AG04449 (cell line): ENCODE data around the gene VPS37C.

Experiments used
- CTCF ChIA-PET: fragments of 350-600 bp; formaldehyde crosslinking; extraction: SDS; loops from one replicate; lab custom pipeline; 2021; ENCODE audit warnings: antibody characterized with exemption; lab: Yijun Ruan, JAX
- POLR2A ChIA-PET: fragments of 400-600, 350-600 bp; formaldehyde crosslinking; extraction: SDS; loops from one replicate; lab custom pipeline; 2020; ENCODE audit warnings: antibody characterized with exemption, inconsistent platforms; lab: Yijun Ruan, JAX
- DNase-seq: peaks from one replicate; pipeline ENCODE4 v3.0.0-alpha.2; 2010; ENCODE audit warnings: low read depth, low spot score
- H3K4me3 ChIP-seq: 2 replicates; pipeline ENCODE4 v1.5.1; 2011; ENCODE audit warnings: low read depth, mild to moderate bottlenecking, control low read depth, low read length
- TF ChIP-seq, protein P1 (sequence below): IDR thresholded peaks from one replicate; pipeline ENCODE4 v1.5.1; 2011; ENCODE audit warnings: mild to moderate bottlenecking, moderate library complexity, low read length, control low read depth, inconsistent platforms; ENCODE audit not compliant: insufficient read depth; ENCODE audit errors: missing control alignments

The VPS37C gene

DNA sequence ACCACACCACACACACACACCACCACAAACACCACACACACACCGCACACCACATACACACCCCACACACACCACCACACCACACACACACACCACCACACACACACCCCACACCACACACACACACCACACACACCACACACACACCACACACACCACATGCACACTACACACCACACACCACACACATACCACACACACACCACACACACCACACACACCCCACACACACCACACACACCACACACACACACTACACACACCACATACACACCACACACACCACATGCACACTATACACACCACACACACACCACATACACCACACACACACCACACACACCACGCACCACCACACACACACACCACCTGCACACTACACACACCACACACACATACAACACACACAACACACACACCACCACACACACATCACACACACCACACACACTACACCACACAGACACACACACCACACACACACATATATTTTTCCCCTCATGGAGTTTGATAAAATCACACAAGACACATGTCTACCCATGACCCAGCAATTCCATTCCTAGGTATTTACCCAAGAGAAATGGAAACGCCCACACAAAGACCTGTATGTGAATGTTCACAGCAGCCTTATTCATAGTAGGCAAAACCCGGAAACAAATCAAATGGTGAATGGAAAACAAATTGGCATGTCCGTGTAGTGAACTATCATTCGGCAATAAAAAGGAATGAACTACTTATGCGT is 44.6 kb downstream of the VPS37C start:
- CTCF ChIA-PET = interaction anchor here (1.3 kb wide), 1 partner anchor 13 kb away, joined by 3 read pairs; no protein-coding TSS in a partner anchor
- DNase-seq = no peak
- no peak overlapping the region for H3K4me3 ChIP-seq
- TF ChIP-seq, protein P1, sequence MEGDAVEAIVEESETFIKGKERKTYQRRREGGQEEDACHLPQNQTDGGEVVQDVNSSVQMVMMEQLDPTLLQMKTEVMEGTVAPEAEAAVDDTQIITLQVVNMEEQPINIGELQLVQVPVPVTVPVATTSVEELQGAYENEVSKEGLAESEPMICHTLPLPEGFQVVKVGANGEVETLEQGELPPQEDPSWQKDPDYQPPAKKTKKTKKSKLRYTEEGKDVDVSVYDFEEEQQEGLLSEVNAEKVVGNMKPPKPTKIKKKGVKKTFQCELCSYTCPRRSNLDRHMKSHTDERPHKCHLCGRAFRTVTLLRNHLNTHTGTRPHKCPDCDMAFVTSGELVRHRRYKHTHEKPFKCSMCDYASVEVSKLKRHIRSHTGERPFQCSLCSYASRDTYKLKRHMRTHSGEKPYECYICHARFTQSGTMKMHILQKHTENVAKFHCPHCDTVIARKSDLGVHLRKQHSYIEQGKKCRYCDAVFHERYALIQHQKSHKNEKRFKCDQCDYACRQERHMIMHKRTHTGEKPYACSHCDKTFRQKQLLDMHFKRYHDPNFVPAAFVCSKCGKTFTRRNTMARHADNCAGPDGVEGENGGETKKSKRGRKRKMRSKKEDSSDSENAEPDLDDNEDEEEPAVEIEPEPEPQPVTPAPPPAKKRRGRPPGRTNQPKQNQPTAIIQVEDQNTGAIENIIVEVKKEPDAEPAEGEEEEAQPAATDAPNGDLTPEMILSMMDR = no peak
- POLR2A ChIA-PET = no interaction called here

DNA sequence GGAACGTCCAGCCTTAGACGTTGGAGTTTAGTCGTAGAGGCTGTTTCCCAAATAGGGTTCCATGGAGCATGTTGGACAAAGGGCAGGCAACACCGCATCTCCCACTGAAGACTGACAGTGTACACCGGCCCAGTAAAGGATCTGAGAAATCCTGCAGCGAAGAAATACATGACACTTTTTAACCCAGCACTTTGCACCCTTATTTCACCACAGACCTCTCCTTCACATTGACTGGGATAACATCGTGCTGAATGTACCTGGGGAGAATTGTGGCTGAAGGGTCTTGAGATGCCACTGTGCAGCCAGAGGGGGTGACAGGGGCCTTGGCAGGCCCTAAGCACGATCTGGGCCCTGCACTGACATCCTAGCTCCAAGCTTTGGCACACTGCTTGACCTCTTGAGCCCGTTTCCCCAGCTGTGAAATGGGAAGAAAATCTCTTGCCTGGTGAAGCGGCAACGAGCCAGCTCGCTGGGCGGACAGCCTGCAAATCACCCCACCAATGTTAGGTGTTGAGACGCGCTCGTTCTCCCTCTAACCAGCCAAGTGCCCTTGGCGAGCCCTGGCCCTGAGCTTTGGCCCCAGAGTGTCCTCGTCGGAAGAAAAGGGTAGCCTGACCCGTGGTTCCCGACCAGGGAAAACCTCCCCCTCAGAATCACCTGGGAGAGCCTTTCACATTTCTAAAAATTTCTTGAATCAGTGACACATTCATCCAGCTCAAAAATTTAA is 45.6 kb downstream of the VPS37C start:
- DNase-seq = no peak
- TF ChIP-seq, protein P1 = no peak
- CTCF ChIA-PET = interaction anchor here (1.3 kb wide), 1 partner anchor 13 kb away, joined by 3 read pairs; no protein-coding TSS in a partner anchor
- POLR2A ChIA-PET = no interaction called here
- no peak overlapping the region for H3K4me3 ChIP-seq

DNA sequence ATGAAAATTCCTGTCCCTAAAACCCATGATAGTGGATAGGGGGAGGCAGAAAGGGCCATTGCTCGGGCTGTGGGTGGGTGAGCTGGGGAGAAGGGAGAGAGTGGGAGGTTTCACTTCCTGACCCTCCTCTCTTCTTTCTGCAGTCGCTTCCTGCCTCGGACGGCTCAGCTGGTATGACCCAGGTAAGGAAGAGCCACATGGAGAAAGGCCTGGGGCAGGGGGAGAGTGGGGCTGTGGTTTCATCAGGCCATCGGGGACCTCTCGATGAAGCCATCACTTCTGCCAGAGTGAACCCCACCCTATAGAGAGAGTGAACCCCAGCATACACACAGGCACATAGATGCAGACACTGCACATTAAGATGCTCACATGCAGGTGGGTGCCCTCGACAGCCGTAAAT is 46.3 kb downstream of the VPS37C start:
- no peak for DNase-seq
- TF ChIP-seq, protein P1 = no peak
- ChIA-PET POLR2A (no interaction called here), CTCF (interaction anchor here (1.2 kb wide), 1 partner anchor 284 kb away, joined by 4 read pairs; no protein-coding TSS in a partner anchor)
- no peak overlapping the region for H3K4me3 ChIP-seq

DNA sequence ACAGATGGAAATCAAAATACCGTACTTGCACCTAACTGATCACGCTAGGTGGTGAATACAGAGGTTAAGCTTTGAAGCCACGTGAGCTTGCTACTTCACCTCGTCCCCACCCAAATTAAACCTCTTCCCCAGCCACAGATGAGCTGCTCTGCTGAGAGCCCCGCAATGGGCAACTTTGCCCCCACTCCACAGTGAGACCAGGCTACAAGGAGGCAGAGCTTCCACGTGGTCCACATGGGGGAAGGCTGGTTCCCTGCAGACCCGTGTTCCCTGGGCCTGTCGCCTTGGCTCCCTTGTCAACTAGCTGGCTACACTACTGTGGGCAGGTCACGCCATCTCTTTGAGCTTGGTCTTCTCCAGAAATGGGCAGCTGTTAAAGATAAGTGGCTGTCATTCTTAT is 48.0 kb downstream of the VPS37C start:
- TF ChIP-seq, protein P1 = no peak
- ChIA-PET CTCF (interaction anchor here (0.6 to 5.1 kb wide), 3 partner anchors 13 to 214 kb away, joined by 3 to 47 read pairs (median 5); no protein-coding TSS in a partner anchor), POLR2A (no interaction called here)
- DNase-seq = no peak
- H3K4me3 ChIP-seq = no peak overlapping the region

DNA sequence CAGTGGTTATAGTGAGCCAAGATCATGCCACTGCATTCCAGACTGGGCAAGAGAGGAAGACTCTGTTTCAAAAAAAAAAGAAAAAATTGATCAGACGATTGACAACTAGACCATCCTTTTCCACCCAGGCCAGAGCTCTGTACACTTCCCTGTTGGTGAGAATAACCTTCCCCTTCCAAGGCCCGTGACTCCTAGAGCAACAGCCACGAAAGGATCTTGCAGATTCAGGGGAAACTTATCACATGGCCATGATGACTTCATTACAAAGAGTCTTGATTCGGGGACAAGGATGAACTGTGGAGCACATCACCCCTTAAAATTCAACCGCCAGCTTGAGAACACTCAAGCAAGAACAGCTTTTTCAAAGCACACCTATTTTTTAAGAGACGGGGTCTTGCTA is 48.7 kb downstream of the VPS37C start:
- ChIA-PET POLR2A (interaction anchor here (0.7 kb wide), 1 partner anchor 28 kb away, joined by 4 read pairs; no protein-coding TSS in a partner anchor), CTCF (interaction anchor here (0.6 to 5.1 kb wide), 4 partner anchors 10 to 214 kb away, joined by 3 to 47 read pairs (median 4); no protein-coding TSS in a partner anchor)
- TF ChIP-seq, protein P1 = no peak
- H3K4me3 ChIP-seq = no peak overlapping the region
- no peak for DNase-seq
